NCI-H2196 treated with DMSO at 0.1 percent for 48 hours (cell line): ENCODE measurements around the gene KRTAP1-4.
A peak's percentile ranks its signal among the peaks of the same experiment; 100 is the strongest.
"Not testable (repeated sequence)": the region's sequence is repeated elsewhere in the genome, so short reads cannot be mapped to it uniquely, and the experiment has no call there.

ENCODE experiments used
- DNase-seq: peaks from one replicate; lab custom pipeline; 2025; ENCODE audit not compliant: unreplicated experiment; lab: John Stamatoyannopoulos, UW

The KRTAP1-4 gene

GRCh38 chr17:41008811-41009210 is 21.2 kb downstream of the KRTAP1-4 start, which contains the start of gene KRTAP3-1:
Gene KRTAP3-1 (minus strand): TSS chr17:41009128. CDS start chr17:41009074, 54 bp downstream.
- no peak for DNase-seq

GRCh38 chr17:41004397-41004796 is 25.6 kb downstream of the KRTAP1-4 start:
- DNase-seq: no peak

- DNase-seq: no peak
These were observed 26.1 kb downstream of the KRTAP1-4 start for GRCh38 chr17:41003926-41004325.

DNA sequence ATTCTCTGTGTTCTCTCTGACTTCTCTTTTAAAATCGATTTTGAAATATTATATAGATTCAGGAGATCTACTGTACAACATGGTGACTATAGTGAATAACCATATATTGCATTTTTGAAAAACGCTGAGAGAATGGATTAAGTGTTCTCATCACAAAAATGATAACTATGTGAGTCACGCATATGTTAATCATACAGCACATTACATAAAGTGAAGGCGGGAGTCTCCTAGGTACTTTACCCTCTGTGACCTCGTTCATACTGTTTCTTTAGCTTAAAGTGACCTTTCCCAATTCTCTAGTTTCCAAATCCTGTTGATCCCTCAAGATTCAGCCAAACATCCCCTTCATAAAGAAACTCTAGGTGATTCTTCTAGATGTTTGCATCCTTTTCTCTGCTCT is 27.2 kb downstream of the KRTAP1-4 start:
- no peak for DNase-seq

- no peak for DNase-seq
These were observed 28.2 kb downstream of the KRTAP1-4 start for GRCh38 chr17:41001795-41002194.

DNA sequence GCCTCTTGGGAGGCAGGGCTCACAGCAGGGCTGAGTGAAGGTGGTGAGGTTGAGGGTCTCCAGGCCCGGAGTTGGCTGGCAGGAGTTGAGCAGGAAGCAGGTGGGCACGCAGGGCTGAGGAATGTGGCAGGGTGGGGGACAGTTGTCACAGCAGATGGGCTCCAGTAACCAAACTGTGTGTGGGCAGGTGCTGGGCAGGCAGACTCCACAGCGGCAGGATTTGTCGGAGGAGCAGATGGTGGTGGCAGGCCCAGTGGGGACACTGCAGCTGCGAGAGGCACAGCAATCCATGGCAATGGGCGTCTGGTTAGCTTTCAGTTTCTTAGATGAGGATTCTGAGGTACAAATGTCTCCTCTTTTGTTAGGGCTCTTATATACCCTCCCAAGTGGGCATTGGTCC is 30.4 kb downstream of the KRTAP1-4 start, which contains the start of gene KRTAP3-2:
TSS of gene KRTAP3-2 (minus strand) at position 344 of the 400 bp plus-strand sequence. CDS start at position 291, 53 bp downstream.
- DNase-seq: not testable (repeated sequence)

- DNase-seq: no peak
These were observed 32.6 kb downstream of the KRTAP1-4 start for GRCh38 chr17:40997361-40997760.

GRCh38 chr17:40996829-40997228 is 33.2 kb downstream of the KRTAP1-4 start:
- no peak for DNase-seq

DNA sequence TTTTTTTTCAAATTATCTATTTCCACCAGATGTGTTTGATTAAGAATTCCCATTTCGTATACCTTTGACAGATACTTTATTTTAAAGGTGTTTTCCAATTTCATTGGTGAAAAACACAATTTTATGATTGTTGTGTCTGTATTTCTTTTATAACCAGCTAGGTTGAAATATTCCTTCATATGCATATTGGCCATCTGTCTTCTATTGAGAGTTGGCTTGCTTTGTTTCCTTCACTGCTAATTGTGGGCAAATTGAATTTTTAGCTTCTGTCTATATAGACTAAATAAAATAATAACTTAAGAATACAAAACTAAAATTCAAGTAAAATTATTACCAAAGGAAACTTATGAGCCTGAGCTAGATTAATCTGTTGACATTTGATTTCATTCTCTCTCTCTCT is 34.9 kb downstream of the KRTAP1-4 start:
- no peak for DNase-seq

- no peak for DNase-seq
These were observed 36.2 kb downstream of the KRTAP1-4 start, which contains the start of gene KRTAP3-3 for GRCh38 chr17:40993839-40994238. Gene KRTAP3-3 (minus strand): TSS chr17:40994164. CDS start chr17:40994097, 67 bp downstream.

GRCh38 chr17:40993084-40993483 is 36.9 kb downstream of the KRTAP1-4 start:
- no peak for DNase-seq

DNA sequence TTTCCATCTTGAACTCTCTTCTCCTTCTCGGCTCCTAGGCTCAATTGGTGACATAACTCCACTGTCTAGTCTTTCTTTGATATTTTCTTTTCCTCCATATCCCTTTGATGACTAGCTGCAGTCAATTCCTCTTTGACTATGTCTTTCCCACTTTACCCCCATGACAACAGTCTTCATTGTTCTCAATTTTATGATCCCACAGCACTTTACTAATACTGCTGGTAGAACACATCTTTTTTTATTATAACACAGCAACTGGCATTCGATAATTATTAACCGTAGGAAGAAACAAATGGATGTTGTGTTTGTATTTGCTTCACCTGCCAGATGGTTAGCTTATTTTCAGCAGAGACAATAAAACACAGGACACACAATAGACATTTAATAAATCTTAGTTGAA is 37.3 kb downstream of the KRTAP1-4 start:
- DNase-seq: no peak

- DNase-seq: no peak
These were observed 43.1 kb downstream of the KRTAP1-4 start for GRCh38 chr17:40986920-40987319.

- DNase-seq: no peak
These were observed 45.8 kb downstream of the KRTAP1-4 start, which contains the start of gene KRT40 for GRCh38 chr17:40984226-40984625. Gene KRT40 (minus strand): TSS chr17:40984326. CDS start chr17:40984273, 53 bp downstream.

DNA sequence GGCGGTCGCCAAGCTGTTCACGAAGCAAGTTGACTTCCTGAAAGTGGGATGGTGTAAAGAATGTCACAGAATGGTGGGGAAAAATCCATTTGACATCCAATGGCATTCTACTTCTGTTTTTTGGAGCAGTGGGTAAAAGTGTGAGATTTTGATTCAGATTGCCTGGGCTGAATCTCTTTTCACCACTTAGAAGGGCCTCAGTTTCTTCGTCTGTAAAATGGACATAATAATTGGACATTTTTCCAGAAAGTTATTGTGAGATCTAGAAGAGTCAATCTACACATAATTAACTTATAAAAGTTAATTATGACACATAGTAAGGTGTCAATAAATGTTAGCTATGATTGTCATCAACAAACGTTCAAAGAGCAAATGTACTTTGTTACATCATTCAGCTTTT is 48.9 kb downstream of the KRTAP1-4 start:
- no peak for DNase-seq

DNA sequence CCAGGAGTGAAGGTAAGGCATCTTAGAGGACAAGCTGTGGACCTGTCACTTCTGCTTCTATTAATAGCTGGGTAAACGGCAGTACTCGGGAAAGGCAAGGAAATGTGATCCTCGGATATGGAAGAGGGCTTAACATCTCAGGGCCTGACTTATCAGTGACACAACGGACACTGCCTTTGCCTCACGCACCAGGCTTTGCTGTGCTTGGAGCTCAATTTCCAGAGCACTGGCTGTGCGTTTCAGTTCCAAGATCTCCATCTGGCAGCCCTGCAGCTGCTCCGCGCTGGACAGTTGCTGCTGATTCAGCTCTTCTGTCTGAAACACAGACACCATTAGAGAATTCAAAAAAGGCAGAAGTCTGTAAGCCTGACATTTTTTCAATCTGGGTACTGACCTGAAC is 49.4 kb downstream of the KRTAP1-4 start:
- peak; percentile 3 for DNase-seq

DNA sequence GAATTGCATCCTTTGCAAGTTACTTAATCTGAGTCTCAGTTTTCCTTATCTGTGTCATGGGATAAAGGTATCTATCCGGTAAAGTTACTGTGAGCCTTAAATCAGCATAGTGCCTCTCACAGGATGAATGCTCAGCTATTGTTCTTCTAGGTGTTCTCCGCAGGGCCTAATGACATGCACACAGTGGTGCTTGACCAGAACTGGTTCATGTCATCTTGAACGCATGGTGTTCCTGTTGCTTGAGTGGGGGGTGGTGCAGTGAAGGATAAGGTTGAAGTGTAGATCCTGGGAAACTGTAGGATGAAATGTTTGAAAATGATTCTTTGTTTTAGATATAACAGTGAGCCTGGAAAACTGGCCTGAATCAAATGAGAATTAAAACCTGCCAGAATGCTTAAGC is 49.9 kb downstream of the KRTAP1-4 start:
- DNase-seq: no peak
